LoVo (cell line): ENCODE data around the gene KLK10.
A peak's percentile ranks its signal among the peaks of the same experiment; 100 is the strongest.

Experiments
- DNase-seq: peaks from one replicate; pipeline ENCODE4 v3.0.0-alpha.2; 2016; ENCODE audit warnings: low spot score

KLK10 gene, protein sequence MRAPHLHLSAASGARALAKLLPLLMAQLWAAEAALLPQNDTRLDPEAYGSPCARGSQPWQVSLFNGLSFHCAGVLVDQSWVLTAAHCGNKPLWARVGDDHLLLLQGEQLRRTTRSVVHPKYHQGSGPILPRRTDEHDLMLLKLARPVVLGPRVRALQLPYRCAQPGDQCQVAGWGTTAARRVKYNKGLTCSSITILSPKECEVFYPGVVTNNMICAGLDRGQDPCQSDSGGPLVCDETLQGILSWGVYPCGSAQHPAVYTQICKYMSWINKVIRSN

GRCh38 chr19:51019544-51019925, at the start of gene KLK10:
Gene KLK10, minus strand, starts transcription at chr19:51019709. Its CDS starts 579 bp downstream, at chr19:51019130.
- DNase-seq, result no peak

- no peak for DNase-seq
Measured at GRCh38 chr19:51066393-51067186, 47.1 kb upstream of the KLK10 start.

GRCh38 chr19:51065221-51065960, 45.9 kb upstream of the KLK10 start:
- DNase-seq, result no peak

- DNase-seq, result peak; percentile 5
Measured at GRCh38 chr19:51064534-51065220, 45.2 kb upstream of the KLK10 start, which contains the start of gene KLK13. Gene KLK13, minus strand, starts transcription at chr19:51065092. Its CDS starts 25 bp downstream, at chr19:51065067.

DNA sequence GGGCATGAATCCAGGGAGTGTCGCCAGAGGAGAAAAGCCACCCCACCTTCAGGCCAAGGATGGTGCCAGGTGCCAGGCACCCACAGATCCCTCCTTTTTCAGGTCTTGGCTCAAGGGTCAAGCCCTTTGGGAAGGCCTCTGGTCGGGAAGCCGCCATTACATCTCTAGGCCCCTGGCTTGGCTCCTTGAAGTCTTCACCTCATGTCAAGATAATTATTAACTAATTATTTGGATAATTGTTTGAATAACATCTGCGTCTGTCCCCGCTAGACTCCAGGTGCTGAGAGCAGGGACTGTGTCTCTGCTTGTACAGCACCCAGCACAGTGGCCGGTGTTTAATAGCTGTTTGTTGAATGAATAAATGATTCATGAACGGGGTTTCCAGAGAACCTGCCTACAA, 44.2 kb upstream of the KLK10 start:
- DNase-seq, result no peak

DNA sequence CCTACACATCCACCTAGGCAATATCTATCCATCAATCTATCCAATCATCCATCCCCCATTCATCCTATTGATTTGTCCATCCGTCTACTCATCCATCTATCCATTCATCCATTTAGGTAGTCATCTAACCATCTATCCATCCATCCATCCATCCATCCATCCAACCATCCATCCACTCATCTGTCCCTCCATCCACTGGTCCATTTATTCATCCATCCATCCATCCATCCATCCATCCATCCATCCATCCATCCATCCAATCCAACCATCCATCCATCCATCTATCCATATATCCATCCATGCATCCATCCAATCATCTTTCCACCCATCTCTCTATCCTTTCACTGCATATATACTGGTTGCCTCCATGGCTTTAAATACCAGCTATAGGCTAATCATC, 41.5 kb upstream of the KLK10 start:
- DNase-seq, result no peak

DNA sequence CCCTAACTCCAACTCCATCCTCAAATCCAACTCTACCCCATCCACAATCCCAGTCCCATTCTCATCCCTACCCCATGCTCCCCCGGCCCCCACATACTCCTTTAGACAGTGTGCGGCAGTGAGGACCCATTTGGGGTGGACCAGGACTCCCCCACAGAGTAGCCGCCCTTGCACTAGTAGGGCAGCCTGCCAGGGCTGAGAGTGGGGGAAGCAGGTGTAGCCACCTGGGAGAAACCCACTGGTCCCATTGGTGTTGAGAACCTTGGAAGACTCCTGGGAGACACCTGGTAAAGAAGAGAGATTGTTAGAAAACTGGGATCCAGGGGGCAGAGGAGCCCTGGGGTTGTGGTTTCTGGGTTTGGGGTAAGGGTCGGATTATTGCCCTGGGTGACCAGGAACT, 40.8 kb upstream of the KLK10 start:
- no peak for DNase-seq

DNA sequence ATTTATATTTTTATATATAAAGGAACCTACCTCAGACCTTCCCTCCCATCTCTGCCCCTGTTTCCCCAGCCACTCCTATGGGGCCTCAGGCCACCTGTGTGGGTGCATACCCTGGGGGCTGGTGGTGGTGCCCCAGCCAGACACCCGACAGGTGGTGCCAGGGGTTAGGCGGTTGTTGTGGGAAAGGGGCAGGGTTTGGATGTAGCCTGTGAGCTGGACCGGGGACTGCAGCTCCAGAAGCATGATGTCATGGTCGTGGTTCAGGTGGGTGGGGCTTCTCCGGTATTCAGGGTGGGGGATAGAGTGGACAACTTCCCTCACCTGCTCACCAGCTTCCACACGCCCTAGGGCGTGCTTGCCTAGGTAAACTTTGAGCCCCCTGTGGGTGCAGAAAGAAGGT, 40.2 kb upstream of the KLK10 start:
- no peak for DNase-seq

DNA sequence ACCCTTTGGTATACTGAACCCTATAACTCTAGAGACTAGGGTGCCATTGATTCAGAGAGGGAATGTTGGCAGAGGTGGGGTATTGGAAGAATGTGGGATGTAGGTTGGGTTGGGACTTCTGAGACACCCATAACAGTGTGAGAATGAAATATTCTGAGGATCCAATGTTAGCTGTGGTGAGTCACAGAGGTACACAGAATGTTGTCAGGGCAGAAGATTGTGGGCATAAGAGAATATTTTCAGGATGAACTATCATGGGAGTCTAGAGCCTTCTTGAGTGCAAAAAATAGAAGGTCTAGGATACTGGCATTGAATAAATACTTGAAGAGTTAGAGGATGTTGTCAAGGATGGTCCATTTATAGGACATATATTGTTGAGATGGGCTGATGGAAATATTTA, 36.4 kb upstream of the KLK10 start:
- no peak for DNase-seq

- no peak for DNase-seq
Measured at GRCh38 chr19:51047031-51047335, 27.5 kb upstream of the KLK10 start.

GRCh38 chr19:51044327-51044726, 24.8 kb upstream of the KLK10 start:
- DNase-seq, result no peak

- no peak for DNase-seq
Measured at GRCh38 chr19:51043497-51043896, 24.0 kb upstream of the KLK10 start.

DNA sequence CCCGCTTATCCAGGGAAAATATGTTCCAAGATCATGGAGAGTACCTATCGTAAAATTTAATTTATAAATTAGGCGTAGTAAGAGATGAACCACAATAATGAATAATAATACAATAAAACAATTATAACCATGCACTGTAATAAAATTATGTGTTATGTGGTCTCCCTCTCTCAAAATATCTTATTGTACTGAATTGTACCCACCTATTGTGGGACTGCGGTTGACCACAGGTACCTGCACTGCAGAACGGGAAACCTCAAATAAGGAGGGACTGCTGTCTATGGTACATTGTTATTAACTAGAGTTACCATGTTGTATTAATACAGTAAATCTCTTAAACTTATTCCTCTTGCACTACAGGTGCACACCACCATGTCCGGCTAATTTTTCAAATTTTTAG, 20.6 kb upstream of the KLK10 start:
- DNase-seq, result no peak

DNA sequence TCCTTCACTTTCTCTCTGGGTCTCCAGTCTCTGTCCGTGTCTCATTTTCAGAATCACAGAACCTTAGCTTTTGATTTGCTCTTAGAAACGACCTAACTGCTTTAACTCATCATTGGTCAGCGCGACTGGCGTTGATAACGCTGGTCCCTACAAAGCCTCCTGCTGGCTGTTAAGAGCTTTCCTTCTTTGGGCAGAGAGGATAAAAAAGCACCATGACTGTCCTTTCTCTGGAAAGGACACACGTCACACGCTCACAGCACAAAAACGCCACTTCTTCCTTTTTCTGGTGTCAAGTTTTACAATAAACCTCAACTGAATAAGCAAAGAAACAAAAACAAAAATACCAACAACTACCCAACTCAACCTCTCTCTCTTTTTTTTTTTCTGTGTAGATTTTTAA, 17.0 kb upstream of the KLK10 start:
- no peak for DNase-seq

DNA sequence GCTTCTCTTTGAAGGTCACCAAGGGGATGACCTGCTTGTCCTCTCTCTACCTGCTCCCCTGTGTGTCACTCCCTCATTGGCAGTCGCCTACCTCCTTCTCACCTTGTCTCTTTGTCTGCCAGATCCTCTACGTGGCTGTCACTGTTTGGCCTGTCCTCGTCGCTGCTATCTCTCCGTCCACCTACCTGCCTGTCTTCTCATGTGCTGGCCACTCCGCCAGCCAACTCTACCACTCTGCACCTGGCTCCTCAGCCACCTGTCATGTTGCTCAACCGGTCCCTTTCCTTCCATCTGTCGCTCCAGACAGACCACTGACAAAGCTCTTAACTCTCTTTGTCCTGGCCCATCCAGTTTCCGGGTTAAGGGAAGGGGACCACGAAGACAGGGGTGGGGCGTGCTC, 15.2 kb upstream of the KLK10 start, which contains the start of gene KLK12:
TSS of gene KLK12 (minus strand) at position 299 of the 400 bp plus-strand sequence. CDS start 381 bp downstream, outside the sequence.
- DNase-seq, result no peak

DNA sequence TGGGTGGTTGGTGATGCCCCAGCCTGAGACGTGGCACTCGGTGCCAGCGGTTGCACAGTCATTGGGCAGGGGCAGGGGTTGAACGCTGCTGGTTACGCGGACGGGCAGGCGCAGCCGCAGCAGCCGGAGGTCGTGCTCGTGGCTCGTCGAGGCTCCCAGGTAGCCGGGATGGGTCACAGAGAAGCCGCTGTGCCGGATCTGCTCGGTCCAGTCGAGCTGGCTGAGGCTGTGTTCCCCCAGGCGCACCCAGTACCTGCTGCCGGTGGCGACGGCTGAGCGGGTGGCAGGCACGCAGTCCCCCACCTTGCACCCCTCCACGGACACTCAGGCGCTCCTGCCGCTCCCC, 12.3 kb upstream of the KLK10 start:
- DNase-seq, result no peak

- DNase-seq, result no peak
Measured at GRCh38 chr19:51031220-51031879, 11.8 kb upstream of the KLK10 start.

GRCh38 chr19:51030631-51031030, 11.1 kb upstream of the KLK10 start:
- DNase-seq, result no peak

DNA sequence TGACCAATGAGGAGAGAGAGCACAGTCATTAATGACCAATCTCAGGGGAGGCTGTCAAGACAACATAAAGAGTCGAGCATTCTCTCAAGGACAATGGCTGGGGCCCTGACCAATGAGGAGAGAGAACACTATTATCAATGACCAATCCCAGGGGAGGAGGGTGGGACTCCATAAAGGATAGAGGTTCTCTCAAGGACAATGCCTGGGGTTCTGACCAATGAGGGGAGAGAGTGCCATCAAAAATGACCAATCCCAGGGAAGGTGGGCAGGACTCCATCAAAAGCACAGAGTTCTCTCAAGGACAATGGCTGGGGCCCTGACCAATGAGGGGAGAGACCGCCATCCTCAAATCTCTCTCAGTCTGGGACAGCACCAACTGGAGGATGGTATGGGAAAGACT, 10.2 kb upstream of the KLK10 start:
- DNase-seq, result no peak

DNA sequence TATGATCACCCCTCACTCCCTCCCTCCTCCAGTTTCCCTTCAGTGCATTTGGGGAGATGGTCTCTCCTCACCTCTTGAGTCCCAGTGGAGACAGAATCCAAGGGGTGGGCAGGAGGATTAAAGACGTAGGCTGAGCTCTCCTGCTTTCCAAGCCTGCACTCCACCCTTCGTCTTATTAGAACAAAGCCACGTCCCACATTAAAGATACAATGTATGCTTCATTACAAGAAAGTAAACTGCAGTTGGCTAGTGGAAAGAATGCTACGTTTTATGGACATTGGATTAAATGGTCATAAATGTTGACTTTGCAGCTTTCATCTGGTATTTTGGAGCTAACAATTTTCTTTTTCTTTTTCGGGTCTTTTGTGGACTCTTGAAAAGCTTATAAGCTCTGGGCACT, 8.4 kb upstream of the KLK10 start:
- DNase-seq, result no peak

- no peak for DNase-seq
Measured at GRCh38 chr19:51027126-51027806, 7.8 kb upstream of the KLK10 start.

- no peak for DNase-seq
Measured at GRCh38 chr19:51026554-51026831, 7.0 kb upstream of the KLK10 start, which contains the start of gene KLK11. Gene KLK11, minus strand, starts transcription at chr19:51026616. Its CDS starts 985 bp downstream, at chr19:51025631.
